Central memory CD8-positive, alpha-beta T cell (primary cell): ENCODE results near the gene SMAD7.

ENCODE experiments used
- ATAC-seq: fragments of 150-1000 bp; cut with Tn5 transposase; replicated peaks from 2 replicates; pipeline ENCODE4 v1.10.0; 2022; ENCODE audit warnings: mild to moderate bottlenecking, moderate FRiP score, moderate number of reproducible peaks; ENCODE audit not compliant: poor library complexity, severe bottlenecking; ENCODE audit errors: extremely low read depth
- DNase-seq, 2 donors: peaks; one replicate each; pipeline ENCODE4 v3.0.0; 2021; ENCODE audit warnings: low spot score in 2 of 2
- H3K27ac Mint-ChIP-seq: one replicate; pipeline ENCODE4 v1.8.0; 2022; ENCODE audit warnings: low read depth, mild to moderate bottlenecking, moderate library complexity, mixed read lengths
- H3K27me3 Mint-ChIP-seq: one replicate; pipeline ENCODE4 v1.8.0; 2022; ENCODE audit warnings: mixed read lengths
- H3K36me3 Mint-ChIP-seq: one replicate; pipeline ENCODE4 v1.8.0; 2022; ENCODE audit warnings: mild to moderate bottlenecking, moderate library complexity, mixed read lengths; ENCODE audit not compliant: insufficient read depth
- H3K4me1 Mint-ChIP-seq: one replicate; pipeline ENCODE4 v1.8.0; 2022; ENCODE audit warnings: mixed read lengths
- H3K4me3 Mint-ChIP-seq: one replicate; pipeline ENCODE4 v1.8.0; 2022; ENCODE audit warnings: mild to moderate bottlenecking, moderate library complexity, mixed read lengths
- H3K9me3 Mint-ChIP-seq: one replicate; pipeline ENCODE4 v1.8.0; 2022; ENCODE audit warnings: mixed read lengths

The SMAD7 gene

GRCh38 chr18:48915626-48916425, 34.9 kb downstream of the SMAD7 start:
- no peak for ATAC-seq
- H3K27ac Mint-ChIP-seq, result no peak overlapping the region
- H3K4me1 Mint-ChIP-seq, result peaks cover 36% of the 10 kb centered on the region
- no peak for DNase-seq
- no peaks in the 10 kb centered on the region for H3K27me3 Mint-ChIP-seq
- no peak overlapping the region for H3K4me3 Mint-ChIP-seq
- peaks cover 32% of the 10 kb centered on the region for H3K36me3 Mint-ChIP-seq
- no peaks in the 10 kb centered on the region for H3K9me3 Mint-ChIP-seq

- Mint-ChIP-seq H3K36me3 (peaks cover 25% of the 10 kb centered on the region), H3K4me3 (no peak overlapping the region), H3K27ac (no peak overlapping the region), H3K4me1 (peaks cover 39% of the 10 kb centered on the region), H3K9me3 (no peaks in the 10 kb centered on the region), H3K27me3 (no peaks in the 10 kb centered on the region)
- ATAC-seq (no peak), DNase-seq (no peak)
Observed at GRCh38 chr18:48914581-48915251, 36.0 kb downstream of the SMAD7 start.

- no peak for DNase-seq
- peaks cover 17% of the 10 kb centered on the region for H3K36me3 Mint-ChIP-seq
- peaks cover 42% of the 10 kb centered on the region for H3K4me1 Mint-ChIP-seq
- no peaks in the 10 kb centered on the region for H3K9me3 Mint-ChIP-seq
- no peaks in the 10 kb centered on the region for H3K27me3 Mint-ChIP-seq
- H3K27ac Mint-ChIP-seq, result no peak overlapping the region
- ATAC-seq, result no peak
- H3K4me3 Mint-ChIP-seq, result no peak overlapping the region
Observed at GRCh38 chr18:48913775-48914174, 37.0 kb downstream of the SMAD7 start.

GRCh38 chr18:48913201-48913600, 37.6 kb downstream of the SMAD7 start:
- Mint-ChIP-seq H3K9me3 (no peaks in the 10 kb centered on the region), H3K36me3 (peaks cover 16% of the 10 kb centered on the region), H3K4me3 (no peak overlapping the region), H3K27me3 (no peaks in the 10 kb centered on the region), H3K27ac (no peak overlapping the region), H3K4me1 (peaks cover 46% of the 10 kb centered on the region)
- DNase-seq (peak; percentile 52 to 61), ATAC-seq (peak; percentile 70)

GRCh38 chr18:48910972-48911545, 39.7 kb downstream of the SMAD7 start:
- DNase-seq (no peak), ATAC-seq (no peak)
- no peaks in the 10 kb centered on the region for H3K9me3 Mint-ChIP-seq
- peaks cover 2% of the 10 kb centered on the region for H3K36me3 Mint-ChIP-seq
- peaks cover 32% of the 10 kb centered on the region for H3K4me1 Mint-ChIP-seq
- H3K27me3 Mint-ChIP-seq, result no peaks in the 10 kb centered on the region
- H3K4me3 Mint-ChIP-seq, result no peak overlapping the region
- H3K27ac Mint-ChIP-seq, result no peak overlapping the region

GRCh38 chr18:48909721-48910120, 41.0 kb downstream of the SMAD7 start:
- DNase-seq (no peak), ATAC-seq (peak; percentile 80)
- H3K4me3 Mint-ChIP-seq, result peak overlapping the region; percentile 12
- no peaks in the 10 kb centered on the region for H3K9me3 Mint-ChIP-seq
- no peaks in the 10 kb centered on the region for H3K27me3 Mint-ChIP-seq
- peaks cover 32% of the 10 kb centered on the region for H3K4me1 Mint-ChIP-seq
- H3K27ac Mint-ChIP-seq, result no peak overlapping the region
- peaks cover 2% of the 10 kb centered on the region for H3K36me3 Mint-ChIP-seq

- no peak overlapping the region for H3K4me3 Mint-ChIP-seq
- H3K4me1 Mint-ChIP-seq, result peaks cover 32% of the 10 kb centered on the region
- DNase-seq, result no peak
- ATAC-seq, result no peak
- peaks cover 2% of the 10 kb centered on the region for H3K36me3 Mint-ChIP-seq
- no peaks in the 10 kb centered on the region for H3K27me3 Mint-ChIP-seq
- no peak overlapping the region for H3K27ac Mint-ChIP-seq
- peaks cover 6% of the 10 kb centered on the region for H3K9me3 Mint-ChIP-seq
Observed at GRCh38 chr18:48908916-48909315, 41.8 kb downstream of the SMAD7 start.

GRCh38 chr18:48905513-48905912, 45.3 kb downstream of the SMAD7 start:
- H3K27ac Mint-ChIP-seq, result no peak overlapping the region
- H3K4me3 Mint-ChIP-seq, result no peak overlapping the region
- H3K27me3 Mint-ChIP-seq, result no peaks in the 10 kb centered on the region
- ATAC-seq (no peak), DNase-seq (no peak)
- H3K36me3 Mint-ChIP-seq, result no peaks in the 10 kb centered on the region
- H3K4me1 Mint-ChIP-seq, result peaks cover 19% of the 10 kb centered on the region
- H3K9me3 Mint-ChIP-seq, result peaks cover 6% of the 10 kb centered on the region

GRCh38 chr18:48904847-48905394, 45.8 kb downstream of the SMAD7 start:
- no peak overlapping the region for H3K27ac Mint-ChIP-seq
- no peak overlapping the region for H3K4me3 Mint-ChIP-seq
- ATAC-seq (no peak), DNase-seq (no peak)
- no peaks in the 10 kb centered on the region for H3K36me3 Mint-ChIP-seq
- H3K27me3 Mint-ChIP-seq, result no peaks in the 10 kb centered on the region
- peaks cover 19% of the 10 kb centered on the region for H3K4me1 Mint-ChIP-seq
- peaks cover 6% of the 10 kb centered on the region for H3K9me3 Mint-ChIP-seq

GRCh38 chr18:48904091-48904490, 46.7 kb downstream of the SMAD7 start:
- Mint-ChIP-seq H3K4me1 (peaks cover 15% of the 10 kb centered on the region), H3K36me3 (no peaks in the 10 kb centered on the region), H3K4me3 (no peak overlapping the region), H3K27me3 (no peaks in the 10 kb centered on the region), H3K9me3 (peaks cover 6% of the 10 kb centered on the region), H3K27ac (no peak overlapping the region)
- DNase-seq (no peak), ATAC-seq (no peak)

- Mint-ChIP-seq H3K9me3 (peaks cover 6% of the 10 kb centered on the region), H3K27me3 (no peaks in the 10 kb centered on the region)
Observed at GRCh38 chr18:48902856-48903601, 47.7 kb downstream of the SMAD7 start.

More at GRCh38 chr18:48902856-48903601, 47.7 kb downstream of the SMAD7 start:
- H3K36me3 Mint-ChIP-seq, result no peaks in the 10 kb centered on the region
- no peak overlapping the region for H3K27ac Mint-ChIP-seq
- no peak for ATAC-seq
- H3K4me3 Mint-ChIP-seq, result no peak overlapping the region
- no peak for DNase-seq
- peaks cover 8% of the 10 kb centered on the region for H3K4me1 Mint-ChIP-seq
